HG03139 (cell line): ENCODE measurements around the gene VARS2.
"Not testable (repeated sequence)": the region's sequence is repeated elsewhere in the genome, so short reads cannot be mapped to it uniquely, and the experiment has no call there.

Experiments
- ATAC-seq: cut with Tn5 transposase; IDR thresholded peaks from one replicate; pipeline ENCODE4 v1.9.1; 2021; ENCODE audit not compliant: unreplicated experiment

Gene VARS2

DNA sequence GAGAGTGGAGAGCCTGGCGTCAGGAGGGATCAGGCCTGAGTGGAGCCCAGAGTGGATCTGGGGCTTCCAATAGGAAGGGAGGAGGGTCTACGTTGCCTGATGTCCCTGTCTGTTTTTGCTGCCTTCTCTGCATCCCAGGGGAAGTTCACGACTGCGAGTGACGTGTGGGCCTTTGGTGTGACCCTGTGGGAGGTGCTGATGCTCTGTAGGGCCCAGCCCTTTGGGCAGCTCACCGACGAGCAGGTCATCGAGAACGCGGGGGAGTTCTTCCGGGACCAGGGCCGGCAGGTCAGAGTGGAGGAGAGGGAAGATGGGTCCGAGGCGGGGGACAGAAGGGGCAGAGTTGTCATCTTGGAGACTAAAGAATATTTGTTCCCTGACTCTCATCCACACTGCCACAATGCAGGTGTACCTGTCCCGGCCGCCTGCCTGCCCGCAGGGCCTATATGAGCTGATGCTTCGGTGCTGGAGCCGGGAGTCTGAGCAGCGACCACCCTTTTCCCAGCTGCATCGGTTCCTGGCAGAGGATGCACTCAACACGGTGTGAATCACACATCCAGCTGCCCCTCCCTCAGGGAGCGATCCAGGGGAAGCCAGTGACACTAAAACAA, 15.2 kb upstream of the VARS2 start:
- no peak for ATAC-seq

- no peak for ATAC-seq
Observed at GRCh38 chr6:30900863-30901417, 13.1 kb upstream of the VARS2 start.

- no peak for ATAC-seq
Observed at GRCh38 chr6:30901436-30901835, 12.6 kb upstream of the VARS2 start.

- ATAC-seq, result not testable (repeated sequence)
Observed at GRCh38 chr6:30902196-30902595, 11.8 kb upstream of the VARS2 start.

DNA sequence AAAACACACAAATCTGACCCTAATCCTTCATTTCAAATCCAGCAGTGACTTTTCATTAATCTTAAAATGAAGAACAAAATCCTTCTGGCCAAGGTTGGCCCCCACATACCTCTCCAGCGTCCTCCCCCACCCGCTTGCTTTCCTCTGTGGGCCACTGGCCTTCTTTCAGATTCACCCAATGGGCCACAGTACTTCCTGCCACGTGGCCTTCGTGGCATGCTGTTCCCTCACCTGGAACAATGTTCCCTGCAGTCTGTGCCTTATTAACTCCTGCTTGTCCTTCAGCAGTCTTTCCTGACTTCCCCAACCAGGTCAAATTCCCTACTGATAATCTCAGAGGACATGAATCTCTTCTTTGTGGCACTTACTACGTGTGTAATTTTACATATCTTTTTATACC, 11.3 kb upstream of the VARS2 start:
- no peak for ATAC-seq

DNA sequence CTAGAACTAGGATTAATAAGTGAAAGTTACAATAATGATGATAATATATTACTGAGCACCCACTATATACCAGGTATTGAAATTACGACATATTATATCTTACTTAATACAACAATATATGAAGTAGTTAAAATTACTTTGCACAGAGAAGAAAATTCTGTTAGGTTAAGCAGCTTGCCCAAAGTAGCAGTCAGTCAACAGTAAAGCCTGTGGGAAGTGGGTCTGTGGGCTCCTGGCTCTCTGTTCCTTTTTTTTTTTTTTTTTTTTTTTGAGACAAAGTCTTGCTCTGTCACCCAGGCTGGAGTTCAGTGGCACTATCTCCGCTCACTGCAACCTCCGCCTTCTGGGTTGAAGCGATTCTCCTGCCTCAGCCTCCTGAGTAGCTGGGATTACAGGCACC, 10.8 kb upstream of the VARS2 start:
- ATAC-seq, result no peak

GRCh38 chr6:30907290-30907757, 6.7 kb upstream of the VARS2 start:
- ATAC-seq, result not testable (repeated sequence)

GRCh38 chr6:30907758-30908591, 6.1 kb upstream of the VARS2 start, which contains the start of gene GTF2H4:
Gene GTF2H4, plus strand, starts transcription at chr6:30908207.
- ATAC-seq, result peak; percentile 89

GRCh38 chr6:30908700-30909099, 5.3 kb upstream of the VARS2 start:
- ATAC-seq, result no peak

- ATAC-seq, result not testable (repeated sequence)
Observed at GRCh38 chr6:30910473-30910872, 3.6 kb upstream of the VARS2 start.

DNA sequence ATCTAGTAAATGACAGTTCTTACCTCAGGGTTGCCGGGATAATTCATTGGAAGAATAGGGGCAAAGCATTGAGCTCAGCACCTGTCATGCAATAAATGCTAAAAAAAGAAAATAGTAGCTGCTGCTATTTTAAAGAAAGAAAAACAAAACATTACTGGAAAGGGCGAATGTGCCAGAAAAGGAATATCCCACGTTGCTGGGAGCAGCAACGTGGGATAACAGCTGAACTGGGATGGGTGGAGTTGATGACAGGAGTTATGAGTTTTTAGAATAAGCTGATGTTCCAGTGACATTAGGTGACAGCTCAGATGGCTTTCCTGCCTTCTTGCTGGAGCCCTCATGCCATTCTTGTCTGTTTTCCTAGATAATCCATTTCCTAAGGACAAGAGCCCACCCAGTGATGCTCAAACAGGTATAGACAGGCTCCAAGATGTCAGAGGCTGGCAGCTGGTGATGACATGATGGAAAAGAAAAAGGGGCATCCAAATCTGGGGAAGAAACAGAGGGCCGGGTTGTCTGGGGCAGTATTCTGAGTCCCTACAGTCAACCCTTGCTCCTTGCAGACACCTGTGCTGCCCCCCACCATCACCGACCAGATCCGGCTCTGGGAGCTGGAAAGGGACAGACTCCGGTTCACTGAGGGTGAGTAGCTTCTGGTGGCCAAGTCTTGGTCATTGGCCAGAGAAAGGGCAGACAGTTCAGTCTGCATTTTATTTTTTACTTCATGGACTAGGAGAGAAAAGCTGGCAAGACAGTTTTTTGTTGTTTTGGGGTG, 1.1 kb upstream of the VARS2 start:
- no peak for ATAC-seq

DNA sequence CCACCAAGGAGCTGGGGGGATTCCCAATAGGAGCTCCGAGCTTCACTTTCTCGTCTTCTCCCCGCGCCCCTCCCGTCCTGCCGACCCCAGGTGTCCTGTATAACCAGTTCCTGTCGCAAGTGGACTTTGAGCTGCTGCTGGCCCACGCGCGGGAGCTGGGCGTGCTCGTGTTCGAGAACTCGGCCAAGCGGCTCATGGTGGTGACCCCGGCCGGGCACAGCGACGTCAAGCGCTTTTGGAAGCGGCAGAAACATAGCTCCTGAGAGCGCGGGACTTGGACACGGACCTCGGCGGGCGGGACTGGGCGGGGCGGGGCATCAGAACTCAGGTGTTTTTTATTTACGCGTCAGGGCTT, 340 bp upstream of the VARS2 start:
- no peak for ATAC-seq

DNA sequence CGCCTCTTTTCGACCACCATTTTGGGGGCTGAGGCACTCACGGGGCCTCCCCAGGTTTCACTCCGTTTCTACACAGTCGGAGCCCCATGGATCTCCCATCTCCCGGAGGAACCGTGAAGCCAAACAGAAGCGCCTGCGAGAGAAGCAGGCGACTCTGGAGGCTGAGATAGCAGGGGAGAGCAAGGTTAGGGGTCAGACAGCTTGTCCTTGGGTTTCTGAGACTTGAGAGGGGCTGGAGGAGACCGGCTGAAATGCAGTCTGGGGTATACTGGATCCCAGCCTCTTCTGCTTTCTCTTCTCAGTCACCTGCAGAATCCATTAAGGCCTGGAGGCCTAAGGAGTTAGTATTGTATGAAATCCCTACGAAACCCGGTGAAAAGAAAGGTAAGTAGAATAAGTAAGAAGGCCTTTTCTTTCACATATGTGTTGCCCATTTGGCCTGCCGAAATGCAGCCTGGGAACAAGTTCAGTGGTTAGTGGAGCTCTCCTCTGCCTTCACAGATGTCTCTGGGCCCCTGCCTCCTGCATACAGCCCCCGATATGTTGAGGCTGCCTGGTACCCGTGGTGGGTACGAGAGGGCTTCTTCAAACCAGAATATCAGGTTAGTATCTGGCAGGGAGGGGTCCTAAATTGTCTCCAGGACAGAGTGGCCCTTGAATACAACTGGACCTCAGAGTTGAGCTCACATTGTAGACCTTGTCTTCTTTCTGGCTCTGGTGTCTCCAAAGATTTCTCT, 984 bp downstream of the VARS2 start:
- no peak for ATAC-seq

DNA sequence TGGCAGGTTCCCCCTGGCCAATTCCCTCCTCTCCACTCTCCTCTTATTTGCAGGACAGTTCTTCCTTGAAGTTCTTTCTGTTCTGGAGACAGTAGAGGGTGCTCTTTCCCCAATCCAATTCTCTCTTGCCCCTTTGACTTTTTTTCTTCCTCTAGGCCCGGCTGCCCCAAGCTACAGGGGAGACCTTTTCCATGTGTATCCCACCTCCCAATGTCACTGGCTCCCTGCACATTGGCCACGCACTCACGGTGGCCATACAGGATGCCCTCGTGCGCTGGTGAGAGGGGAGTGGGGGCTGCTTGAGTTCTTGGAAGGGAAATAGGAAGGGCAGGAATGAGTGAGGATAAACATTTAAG, 1.5 kb downstream of the VARS2 start:
- no peak for ATAC-seq

DNA sequence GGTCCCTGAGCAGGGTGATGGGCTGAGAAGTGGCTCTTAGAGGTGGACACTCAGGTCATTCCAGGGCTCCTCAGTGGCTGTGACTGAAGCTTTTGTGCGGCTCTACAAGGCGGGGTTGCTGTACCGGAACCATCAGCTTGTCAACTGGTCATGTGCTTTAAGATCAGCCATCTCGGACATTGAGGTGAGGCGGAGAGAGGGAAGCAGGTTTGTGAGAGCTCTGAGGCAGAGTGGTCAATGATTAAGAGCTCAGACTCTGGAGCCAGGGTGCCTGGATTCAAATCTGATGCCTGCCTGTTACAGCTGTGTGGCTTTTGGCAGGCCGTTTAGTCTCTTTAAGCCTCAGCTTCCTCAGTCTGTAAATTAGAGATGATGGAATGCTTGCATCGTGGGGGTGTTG, 3.0 kb downstream of the VARS2 start:
- ATAC-seq, result no peak

- no peak for ATAC-seq
Observed at GRCh38 chr6:30917487-30917886, 3.4 kb downstream of the VARS2 start.

GRCh38 chr6:30918670-30919069, 4.6 kb downstream of the VARS2 start:
- no peak for ATAC-seq

- ATAC-seq, result no peak
Observed at GRCh38 chr6:30922447-30922852, 8.4 kb downstream of the VARS2 start.

GRCh38 chr6:30924040-30924627, 10.1 kb downstream of the VARS2 start:
- not testable (repeated sequence) for ATAC-seq

GRCh38 chr6:30926644-30927043, 12.6 kb downstream of the VARS2 start:
- ATAC-seq, result no peak
